Lung (tissue), 12 donors: ENCODE data around the gene LRRFIP2. TPM values are rescaled to one million over a fixed set of nuclear protein-coding genes. Genes with fewer than 3 reads are reported as not detected.

Experiments used
- ATAC-seq: fragments of 200-7000 bp; cut with Tn5 transposase; one replicate; pipeline ENCODE4 v1.9.1; 2020; ENCODE audit warnings: moderate number of reproducible peaks; ENCODE audit not compliant: insufficient read depth, low FRiP score
- DNase-seq, 3 donors: peaks; one replicate each; pipeline ENCODE4 v3.0.0-alpha.2; 2013 to 2017
- H3K27ac ChIP-seq, 2 donors: one replicate each; pipeline ENCODE4 v1.5.1; 2013; ENCODE audit warnings: mild to moderate bottlenecking in 2 of 2, moderate library complexity in 2 of 2, control low read depth in 1 of 2, inconsistent platforms in 1 of 2, low read depth in 1 of 2, low read length in 1 of 2
- H3K27me3 ChIP-seq, 3 donors: one replicate each; pipeline ENCODE4 v1.5.1; 2013; ENCODE audit warnings: low read length in 2 of 3; ENCODE audit not compliant: control insufficient read depth in 3 of 3, insufficient read depth in 3 of 3
- H3K36me3 ChIP-seq, 4 donors: one replicate each; pipeline ENCODE4 v1.5.1; 2013; ENCODE audit warnings: low read length in 4 of 4, mild to moderate bottlenecking in 1 of 4, moderate library complexity in 1 of 4; ENCODE audit not compliant: control insufficient read depth in 4 of 4, insufficient read depth in 4 of 4
- H3K4me1 ChIP-seq, 5 donors: one replicate each; pipeline ENCODE4 v1.5.1; 2013; ENCODE audit warnings: low read length in 5 of 5, mild to moderate bottlenecking in 2 of 5, moderate library complexity in 1 of 5; ENCODE audit not compliant: control insufficient read depth in 5 of 5, insufficient read depth in 5 of 5
- H3K4me3 ChIP-seq: one replicate; pipeline ENCODE4 v1.5.1; 2013; ENCODE audit warnings: mild to moderate bottlenecking, control low read depth, moderate library complexity
- H3K9ac ChIP-seq, 2 donors: one replicate each; pipeline ENCODE4 v1.5.1; 2013; ENCODE audit warnings: low read length in 2 of 2, control low read depth in 1 of 2; ENCODE audit not compliant: insufficient read depth in 1 of 2
- H3K9me3 ChIP-seq, 4 donors: one replicate each; pipeline ENCODE4 v1.5.1; 2013; ENCODE audit warnings: low read length in 3 of 4, mild to moderate bottlenecking in 1 of 4, moderate library complexity in 1 of 4; ENCODE audit not compliant: control insufficient read depth in 4 of 4, insufficient read depth in 3 of 4
- WGBS, 2 donors: extraction: QIAGEN DNeasy Blood & Tissue Kit; methylation state at CpG; one replicate each; pipeline ENCODE4 v1.1.7; 2013; 5-methylcytosine and 5-hydroxymethylcytosine counted together
- polyA plus RNA-seq, 2 donors: library from polyadenylated mRNA; stranded (reverse); fragments of 200-250 nt; gene quantifications; one replicate each; pipeline ENCODE4 v1.2.1, GENCODE V29; 2013
- total RNA-seq, 2 donors: library from RNA; depleted of rRNA in 1 of 2; stranded (reverse); fragments of >200 nt in 1 of 2; gene quantifications; one replicate each; pipeline ENCODE4 v1.2.1, GENCODE V29; 2014 to 2021
- TF ChIP-seq, protein P1 (sequence below): IDR thresholded peaks from 2 replicates; pipeline ENCODE4 v1.5.1; 2012; ENCODE audit warnings: mild to moderate bottlenecking; ENCODE audit errors: control extremely low read depth, extremely low read depth
- donor health status: control.
- donor health status: control.
- donor health status: Bipolar disorder and iron deficiency.
- donor health status: healthy.
- donor health status: DM: yes; HTN: yes; CAD: no.

LRRFIP2 gene
- total and polyA plus RNA-seq, 4 donors, result 24.8 to 106 (median 44.6) TPM

DNA sequence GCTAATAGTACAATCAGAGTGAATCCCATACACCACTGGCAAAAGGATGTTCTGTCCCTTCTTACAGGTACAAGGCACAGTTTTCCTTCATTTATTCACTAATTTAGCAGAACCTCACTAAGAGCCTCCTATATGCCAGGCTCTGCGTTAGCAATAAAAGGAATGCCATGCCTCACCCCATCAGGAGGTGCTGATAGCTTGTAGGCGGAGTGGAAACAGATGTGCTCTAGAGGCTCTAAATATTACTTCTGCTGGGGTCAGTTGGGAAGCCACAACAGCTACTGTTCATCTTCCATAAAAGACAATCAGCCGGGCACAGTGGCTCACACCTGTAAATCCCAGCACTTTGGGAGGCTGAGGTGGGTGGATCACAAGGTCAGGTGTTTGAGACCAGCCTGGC is 156.7 kb downstream of the LRRFIP2 start:
- Histone ChIP-seq H3K9me3 (no peaks in the 10 kb centered on the region), H3K4me3 (no peak overlapping the region), H3K36me3 (peaks cover 21 to 48% (median 46%) of the 10 kb centered on the region in 4 donors), H3K27ac (peak overlapping the region in 1 of 2 donors; percentile 80), H3K27me3 (no peaks in the 10 kb centered on the region), H3K9ac (no peak overlapping the region), H3K4me1 (peaks cover 0 to 5% (median 0%) of the 10 kb centered on the region in 5 donors)
- ATAC-seq, result no peak
- TF ChIP-seq, protein P1, sequence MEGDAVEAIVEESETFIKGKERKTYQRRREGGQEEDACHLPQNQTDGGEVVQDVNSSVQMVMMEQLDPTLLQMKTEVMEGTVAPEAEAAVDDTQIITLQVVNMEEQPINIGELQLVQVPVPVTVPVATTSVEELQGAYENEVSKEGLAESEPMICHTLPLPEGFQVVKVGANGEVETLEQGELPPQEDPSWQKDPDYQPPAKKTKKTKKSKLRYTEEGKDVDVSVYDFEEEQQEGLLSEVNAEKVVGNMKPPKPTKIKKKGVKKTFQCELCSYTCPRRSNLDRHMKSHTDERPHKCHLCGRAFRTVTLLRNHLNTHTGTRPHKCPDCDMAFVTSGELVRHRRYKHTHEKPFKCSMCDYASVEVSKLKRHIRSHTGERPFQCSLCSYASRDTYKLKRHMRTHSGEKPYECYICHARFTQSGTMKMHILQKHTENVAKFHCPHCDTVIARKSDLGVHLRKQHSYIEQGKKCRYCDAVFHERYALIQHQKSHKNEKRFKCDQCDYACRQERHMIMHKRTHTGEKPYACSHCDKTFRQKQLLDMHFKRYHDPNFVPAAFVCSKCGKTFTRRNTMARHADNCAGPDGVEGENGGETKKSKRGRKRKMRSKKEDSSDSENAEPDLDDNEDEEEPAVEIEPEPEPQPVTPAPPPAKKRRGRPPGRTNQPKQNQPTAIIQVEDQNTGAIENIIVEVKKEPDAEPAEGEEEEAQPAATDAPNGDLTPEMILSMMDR, result no peak
- 96 to 99% methylated on average over 3 of the region's 3 CpGs for WGBS, 2 donors
- DNase-seq, result no peak

DNA sequence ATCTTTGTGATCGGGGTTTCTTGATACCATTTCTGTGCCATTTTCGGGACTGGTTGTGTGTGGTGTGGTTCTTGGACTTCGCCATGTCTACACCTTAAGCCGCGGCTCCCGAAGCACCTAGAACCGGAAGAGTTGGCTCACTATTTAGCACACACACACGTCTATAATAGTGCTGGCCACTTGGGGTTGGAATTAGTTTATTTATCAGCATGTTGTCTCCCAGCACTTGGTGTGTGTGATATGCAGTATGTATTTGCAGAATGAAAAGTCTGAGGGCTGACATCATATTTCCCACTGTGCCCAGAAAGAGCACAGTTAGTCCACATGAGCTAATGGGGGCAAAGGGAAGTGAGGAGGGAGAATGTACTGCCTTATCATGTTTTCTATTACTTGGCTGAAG is 157.5 kb downstream of the LRRFIP2 start:
- WGBS, 2 donors, result 96 to 98% methylated on average over 8 of the region's 8 CpGs
- ATAC-seq (no peak), DNase-seq (no peak)

DNA sequence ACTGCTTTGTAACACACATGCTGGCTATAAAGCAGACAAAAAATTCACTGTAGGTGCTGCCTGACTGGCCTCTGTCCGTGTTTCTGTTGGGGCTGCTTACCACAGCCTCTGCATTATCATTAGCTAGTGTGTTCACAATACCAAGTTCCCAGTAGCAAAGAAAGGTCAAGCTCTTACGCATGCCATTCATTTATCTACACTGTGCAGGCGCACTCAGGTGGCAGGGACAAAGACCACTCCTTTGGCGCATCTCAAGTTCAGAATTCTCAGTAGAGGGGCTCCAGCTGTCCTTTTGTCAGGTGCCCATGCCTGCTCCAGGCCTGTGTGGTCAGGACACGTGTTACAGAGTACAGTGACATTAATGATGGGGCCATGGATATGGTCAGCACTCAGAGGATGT is 158.7 kb downstream of the LRRFIP2 start:
- Histone ChIP-seq H3K4me3 (no peak overlapping the region), H3K36me3 (peaks cover 12 to 38% (median 36%) of the 10 kb centered on the region in 4 donors), H3K27me3 (no peaks in the 10 kb centered on the region), H3K4me1 (peaks cover 0 to 5% (median 0%) of the 10 kb centered on the region in 5 donors), H3K9ac (no peak overlapping the region), H3K9me3 (no peaks in the 10 kb centered on the region), H3K27ac (peak overlapping the region in 1 of 2 donors; percentile 77)
- ATAC-seq (no peak), DNase-seq (no peak)
- TF ChIP-seq, protein P1, result no peak
- 95 to 96% methylated on average over 5 of the region's 5 CpGs for WGBS, 2 donors

More for the DNA sequence above, 157.5 kb downstream of the LRRFIP2 start:
- peak overlapping the region in 1 of 2 donors; percentile 80 for H3K27ac ChIP-seq
- peaks cover 0 to 5% (median 0%) of the 10 kb centered on the region in 5 donors for H3K4me1 ChIP-seq
- H3K4me3 ChIP-seq, result no peak overlapping the region
- TF ChIP-seq, protein P1, result no peak
- H3K36me3 ChIP-seq, result peaks cover 18 to 48% (median 44%) of the 10 kb centered on the region in 4 donors
- H3K9me3 ChIP-seq, result no peaks in the 10 kb centered on the region
- no peaks in the 10 kb centered on the region for H3K27me3 ChIP-seq
- no peak overlapping the region for H3K9ac ChIP-seq

DNA sequence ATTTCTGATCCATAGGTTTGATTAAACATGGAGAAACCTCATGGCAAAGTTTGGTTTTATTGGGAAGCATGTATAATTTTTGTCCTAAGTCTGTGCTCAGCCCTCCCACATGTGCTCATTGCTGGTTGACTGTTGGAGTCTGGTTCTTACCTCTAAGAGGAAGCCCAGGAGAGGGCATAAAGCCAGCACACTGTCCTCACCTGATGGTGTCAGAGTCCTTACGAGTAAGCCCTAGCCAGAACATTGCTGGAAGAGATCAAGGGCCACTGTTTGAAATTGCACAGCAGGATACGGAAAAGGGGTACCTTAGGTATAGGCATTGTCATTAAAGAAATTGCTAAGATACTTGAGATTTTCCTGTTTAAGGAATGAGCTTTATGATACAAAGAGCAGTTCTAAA is 159.8 kb downstream of the LRRFIP2 start:
- peak overlapping the region in 1 of 2 donors; percentile 69 for H3K27ac ChIP-seq
- TF ChIP-seq, protein P1, result no peak
- H3K9me3 ChIP-seq, result no peaks in the 10 kb centered on the region
- H3K36me3 ChIP-seq, result peaks cover 9 to 34% (median 31%) of the 10 kb centered on the region in 4 donors
- ATAC-seq (no peak), DNase-seq (no peak)
- H3K4me3 ChIP-seq, result no peak overlapping the region
- H3K4me1 ChIP-seq, result peaks cover 0 to 5% (median 0%) of the 10 kb centered on the region in 5 donors
- H3K9ac ChIP-seq, result no peak overlapping the region
- 92 to 93% methylated on average over 2 of the region's 2 CpGs for WGBS, 2 donors
- H3K27me3 ChIP-seq, result no peaks in the 10 kb centered on the region
